ENCODE results near the gene PLPP2. TPM values are rescaled to one million over a fixed set of nuclear protein-coding genes. Genes with fewer than 3 reads are reported as not detected.

The PLPP2 gene
- total and polyA plus RNA-seq, 2 of the 4 experiments (the other 2 are of a cell fraction) = 2.3 to 4.2 TPM

DNA sequence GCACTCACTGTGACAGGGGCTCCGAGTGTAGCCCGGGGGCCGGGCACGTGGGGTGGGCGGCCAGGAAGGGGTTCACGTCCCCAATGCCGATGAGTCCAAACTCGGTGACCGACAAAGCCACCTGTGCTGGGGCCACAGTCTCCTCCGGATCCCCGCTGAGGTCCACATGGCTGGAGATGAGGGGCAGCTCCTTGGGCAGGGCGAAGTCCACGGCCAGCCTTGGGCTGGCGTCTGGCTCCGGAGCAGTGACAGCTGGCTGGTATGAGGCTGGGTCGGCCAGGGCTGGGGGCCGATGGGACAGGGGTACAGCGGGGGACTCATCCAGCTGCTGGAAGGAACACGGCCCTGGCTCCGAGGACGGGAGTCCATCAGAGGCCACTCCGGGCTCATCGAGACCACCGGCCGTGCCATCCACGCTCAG is 15.9 kb upstream of the PLPP2 start:
- H2BK15ac ChIP-seq (ENCODE audit: low read depth, low read length) = no peak overlapping the region
- H2BK120ac ChIP-seq (ENCODE audit: low read depth, low read length) = no peak overlapping the region
- in situ Hi-C loops (cut with MboI; ENCODE audit: low sequenced_read_pairs) (no loop called here), dilution Hi-C loops (cut with HindIII; ENCODE audit: low sequenced_read_pairs, unreplicated experiment) (no loop called here), intact Hi-C loops (cut with micrococcal nuclease) (no loop called here)
- H2AK5ac ChIP-seq (ENCODE audit: low read depth, low read length) = no peak overlapping the region
- BruUV-seq (replicated peaks) = no TSS peak
- H3K27me3 ChIP-seq (ENCODE audit: control insufficient read depth, insufficient read depth, low read length) = no peaks in the 10 kb centered on the region
- no peak overlapping the region for H4K8ac ChIP-seq (ENCODE audit: low read depth in 2 of 2, low read length in 2 of 2)
- TF ChIP-seq CEBPB (IDR thresholded peaks at IDR 0.05; ENCODE audit: low read depth, low read length) (no peak), RCOR1 (IDR thresholded peaks at IDR 0.05; ENCODE audit: insufficient replicate concordance, low read length) (no peak), RAD21 (IDR thresholded peaks at IDR 0.05; ENCODE audit: low read length) (no peak), MAFK (IDR thresholded peaks at IDR 0.05; ENCODE audit: low read depth, low read length) (no peak), NFE2L2 (IDR thresholded peaks at IDR 0.05; ENCODE audit: low read depth, low read length) (no peak), POLR2A (IDR thresholded peaks at IDR 0.05; ENCODE audit: low read depth, low read length) (no peak), MAZ (IDR thresholded peaks at IDR 0.05; ENCODE audit: borderline replicate concordance, low read depth, low read length) (no peak), FOS (IDR thresholded peaks at IDR 0.05; ENCODE audit: low read depth, low read length) (no peak), MXI1 (IDR thresholded peaks at IDR 0.05; ENCODE audit: borderline replicate concordance, low read depth, low read length) (no peak), CHD1 (IDR thresholded peaks at IDR 0.05; ENCODE audit: low read depth, low read length) (no peak), BHLHE40 (IDR thresholded peaks at IDR 0.05; ENCODE audit: low read depth, low read length) (no peak)
- TF ChIP-seq, protein P1, sequence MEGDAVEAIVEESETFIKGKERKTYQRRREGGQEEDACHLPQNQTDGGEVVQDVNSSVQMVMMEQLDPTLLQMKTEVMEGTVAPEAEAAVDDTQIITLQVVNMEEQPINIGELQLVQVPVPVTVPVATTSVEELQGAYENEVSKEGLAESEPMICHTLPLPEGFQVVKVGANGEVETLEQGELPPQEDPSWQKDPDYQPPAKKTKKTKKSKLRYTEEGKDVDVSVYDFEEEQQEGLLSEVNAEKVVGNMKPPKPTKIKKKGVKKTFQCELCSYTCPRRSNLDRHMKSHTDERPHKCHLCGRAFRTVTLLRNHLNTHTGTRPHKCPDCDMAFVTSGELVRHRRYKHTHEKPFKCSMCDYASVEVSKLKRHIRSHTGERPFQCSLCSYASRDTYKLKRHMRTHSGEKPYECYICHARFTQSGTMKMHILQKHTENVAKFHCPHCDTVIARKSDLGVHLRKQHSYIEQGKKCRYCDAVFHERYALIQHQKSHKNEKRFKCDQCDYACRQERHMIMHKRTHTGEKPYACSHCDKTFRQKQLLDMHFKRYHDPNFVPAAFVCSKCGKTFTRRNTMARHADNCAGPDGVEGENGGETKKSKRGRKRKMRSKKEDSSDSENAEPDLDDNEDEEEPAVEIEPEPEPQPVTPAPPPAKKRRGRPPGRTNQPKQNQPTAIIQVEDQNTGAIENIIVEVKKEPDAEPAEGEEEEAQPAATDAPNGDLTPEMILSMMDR (conservative IDR thresholded peaks at IDR 0.05; ENCODE audit: low read depth, low read length) = no peak
- TF ChIP-seq, protein P2, sequence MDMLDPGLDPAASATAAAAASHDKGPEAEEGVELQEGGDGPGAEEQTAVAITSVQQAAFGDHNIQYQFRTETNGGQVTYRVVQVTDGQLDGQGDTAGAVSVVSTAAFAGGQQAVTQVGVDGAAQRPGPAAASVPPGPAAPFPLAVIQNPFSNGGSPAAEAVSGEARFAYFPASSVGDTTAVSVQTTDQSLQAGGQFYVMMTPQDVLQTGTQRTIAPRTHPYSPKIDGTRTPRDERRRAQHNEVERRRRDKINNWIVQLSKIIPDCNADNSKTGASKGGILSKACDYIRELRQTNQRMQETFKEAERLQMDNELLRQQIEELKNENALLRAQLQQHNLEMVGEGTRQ (IDR thresholded peaks at IDR 0.05; ENCODE audit: low read depth, low read length) = no peak
- H2AFZ ChIP-seq (replicated peaks; ENCODE audit: low read length, poor library complexity) = no peak overlapping the region
- peaks cover 26% of the 10 kb centered on the region for H4K20me1 ChIP-seq (ENCODE audit: insufficient read depth, low read length)
- no peak overlapping the region for H3K23ac ChIP-seq (ENCODE audit: low read depth, low read length)
- no peak overlapping the region for H2AK9ac ChIP-seq (replicated peaks; ENCODE audit: low read depth, low read length, poor library complexity)
- no peak overlapping the region for H3K9ac ChIP-seq (ENCODE audit: low read depth, low read length)
- no peak overlapping the region for H3K18ac ChIP-seq (ENCODE audit: low read depth, low read length)
- H3K14ac ChIP-seq (replicated peaks; ENCODE audit: low read depth, low read length) = no peak overlapping the region
- no peak overlapping the region for H3K4me3 ChIP-seq (ENCODE audit: insufficient read depth, low read depth, low read length)
- ATAC-seq (ENCODE audit: low read depth) (no peak), DNase-seq (no peak)
- H3K9me1 ChIP-seq (ENCODE audit: insufficient read depth, low read length) = 0 out of 2 replicates have a peak, but pooled peaks cover 7% of the 10 kb centered on the region
- no peak overlapping the region for H2BK20ac ChIP-seq (ENCODE audit: low read depth, low read length)
- H3K4me2 ChIP-seq (ENCODE audit: low read depth, low read length) = no peak overlapping the region
- no peak overlapping the region for H3K56ac ChIP-seq (ENCODE audit: extremely low read depth, insufficient read depth, low read length)
- H3K27ac ChIP-seq (ENCODE audit: insufficient read depth, low read length) = no peak overlapping the region
- H3K4ac ChIP-seq (ENCODE audit: low read depth, low read length) = no peak overlapping the region
- ChIA-PET POLR2A (ENCODE audit: unreplicated experiment) (no interaction called here), CTCF (no interaction called here)
- no peak overlapping the region for H4K5ac ChIP-seq (ENCODE audit: low read depth, low read length)
- peaks cover 0 to 36% of the 10 kb centered on the region in 2 experiments for H3K79me1 ChIP-seq (ENCODE audit: low read depth in 1 of 2, low read length in 2 of 2)
- H3K4me1 ChIP-seq (ENCODE audit: control insufficient read depth, insufficient read depth, low read length) = no peaks in the 10 kb centered on the region
- H3K36me3 ChIP-seq (ENCODE audit: control insufficient read depth, insufficient read depth, low read length) = peaks cover 57% of the 10 kb centered on the region
- WGBS, 2 experiments (ENCODE audit: extremely low coverage in 2 of 2, insufficient read length in 1 of 2) = 98% methylated on average over 16 of the region's 26 CpGs; no CpG with 5 or more reads in 1 of the 2 experiments
- H4K91ac ChIP-seq (ENCODE audit: insufficient read depth, low read depth, low read length) = no peak overlapping the region
- no peak overlapping the region for H2BK5ac ChIP-seq (ENCODE audit: low read depth, low read length, poor library complexity, severe bottlenecking)
- no peaks in the 10 kb centered on the region for H3K9me3 ChIP-seq (ENCODE audit: control insufficient read depth, insufficient read depth, low read length)

Measured in IMR-90 (cell line).